Measurements from ENCODE around the gene SIRT4.

- TF ChIP-seq GATA2 (IDR thresholded peaks at IDR 0.05; ENCODE audit: low read depth, low read length) (peak; percentile 70), GATA3 (IDR thresholded peaks at IDR 0.05; ENCODE audit: low read depth, low read length) (no peak)
These were observed 59.5 kb downstream of the SIRT4 start for GRCh38 chr12:120361506-120362208.
